ENCODE data around the gene DLX3. TPM values are rescaled to one million over a fixed set of nuclear protein-coding genes. Genes with fewer than 3 reads are reported as not detected.

The DLX3 gene
- total and polyA plus RNA-seq, 2 of the 8 experiments (the other 6 are each of a cell fraction or from before 2014, with no cell fraction given): 0.15 to 0.20 TPM

DNA sequence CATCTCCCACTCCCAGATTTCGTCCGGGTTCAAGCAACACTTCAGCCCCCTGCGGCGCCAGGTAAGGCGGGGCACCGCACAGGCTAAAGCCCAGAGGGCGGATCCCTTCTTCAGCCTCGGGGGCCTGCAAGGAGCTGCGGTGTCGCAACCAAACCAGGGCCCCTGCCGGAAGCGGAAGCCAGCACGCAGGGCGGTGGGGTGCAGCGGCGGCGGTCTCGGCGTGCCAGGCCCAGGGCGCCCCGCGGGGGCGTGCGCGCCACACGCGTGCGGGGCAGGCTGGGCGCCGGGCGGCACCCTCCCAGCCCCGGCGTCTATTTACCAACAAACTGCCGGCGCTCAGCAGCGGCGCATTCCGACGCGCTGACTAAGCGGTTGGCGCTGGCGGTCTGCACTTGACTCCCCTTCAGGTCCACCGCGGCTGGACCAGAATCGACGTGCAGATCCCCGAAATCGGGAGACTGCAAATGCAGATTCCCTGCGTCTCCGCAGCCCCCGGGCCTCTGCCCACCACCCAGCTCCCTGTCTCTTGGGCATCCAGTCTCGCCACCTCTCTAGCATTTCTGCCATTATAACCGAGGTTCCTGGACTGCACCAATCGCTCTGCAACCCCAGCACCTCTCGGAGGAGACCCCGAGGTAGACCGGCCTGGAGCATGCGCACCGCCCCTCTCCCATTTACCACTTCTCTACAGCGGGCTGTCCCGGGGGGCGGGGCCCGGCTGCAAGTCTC is 26.5 kb downstream of the DLX3 start (continued):
- TF ChIP-seq KDM4A (IDR thresholded peaks at IDR 0.05; ENCODE audit: low read depth, low read length, severe bottlenecking) (peak; percentile 81), SIX5 (IDR thresholded peaks at IDR 0.05; ENCODE audit: low read depth, low read length) (no peak), BACH1 (IDR thresholded peaks at IDR 0.05; ENCODE audit: low read length) (no peak), RBBP5 (IDR thresholded peaks at IDR 0.05; ENCODE audit: borderline replicate concordance, low read depth, low read length) (peak; percentile 49; the same call in 1 of the 2 replicates), YY1 (IDR thresholded peaks at IDR 0.05; ENCODE audit: low read depth, low read length) (no peak), CTBP2 (IDR thresholded peaks at IDR 0.05; ENCODE audit: borderline replicate concordance, insufficient read depth, insufficient read length, low read length) (peak; percentile 6), ASH2L (IDR thresholded peaks at IDR 0.05; ENCODE audit: low read length) (peak; percentile 79)
- TF ChIP-seq, protein P1, sequence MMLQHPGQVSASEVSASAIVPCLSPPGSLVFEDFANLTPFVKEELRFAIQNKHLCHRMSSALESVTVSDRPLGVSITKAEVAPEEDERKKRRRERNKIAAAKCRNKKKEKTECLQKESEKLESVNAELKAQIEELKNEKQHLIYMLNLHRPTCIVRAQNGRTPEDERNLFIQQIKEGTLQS (IDR thresholded peaks at IDR 0.05; ENCODE audit: insufficient read depth, low read depth, low read length): peak; percentile 8; the same call in 1 of the 2 replicates
- TF ChIP-seq, protein P2, sequence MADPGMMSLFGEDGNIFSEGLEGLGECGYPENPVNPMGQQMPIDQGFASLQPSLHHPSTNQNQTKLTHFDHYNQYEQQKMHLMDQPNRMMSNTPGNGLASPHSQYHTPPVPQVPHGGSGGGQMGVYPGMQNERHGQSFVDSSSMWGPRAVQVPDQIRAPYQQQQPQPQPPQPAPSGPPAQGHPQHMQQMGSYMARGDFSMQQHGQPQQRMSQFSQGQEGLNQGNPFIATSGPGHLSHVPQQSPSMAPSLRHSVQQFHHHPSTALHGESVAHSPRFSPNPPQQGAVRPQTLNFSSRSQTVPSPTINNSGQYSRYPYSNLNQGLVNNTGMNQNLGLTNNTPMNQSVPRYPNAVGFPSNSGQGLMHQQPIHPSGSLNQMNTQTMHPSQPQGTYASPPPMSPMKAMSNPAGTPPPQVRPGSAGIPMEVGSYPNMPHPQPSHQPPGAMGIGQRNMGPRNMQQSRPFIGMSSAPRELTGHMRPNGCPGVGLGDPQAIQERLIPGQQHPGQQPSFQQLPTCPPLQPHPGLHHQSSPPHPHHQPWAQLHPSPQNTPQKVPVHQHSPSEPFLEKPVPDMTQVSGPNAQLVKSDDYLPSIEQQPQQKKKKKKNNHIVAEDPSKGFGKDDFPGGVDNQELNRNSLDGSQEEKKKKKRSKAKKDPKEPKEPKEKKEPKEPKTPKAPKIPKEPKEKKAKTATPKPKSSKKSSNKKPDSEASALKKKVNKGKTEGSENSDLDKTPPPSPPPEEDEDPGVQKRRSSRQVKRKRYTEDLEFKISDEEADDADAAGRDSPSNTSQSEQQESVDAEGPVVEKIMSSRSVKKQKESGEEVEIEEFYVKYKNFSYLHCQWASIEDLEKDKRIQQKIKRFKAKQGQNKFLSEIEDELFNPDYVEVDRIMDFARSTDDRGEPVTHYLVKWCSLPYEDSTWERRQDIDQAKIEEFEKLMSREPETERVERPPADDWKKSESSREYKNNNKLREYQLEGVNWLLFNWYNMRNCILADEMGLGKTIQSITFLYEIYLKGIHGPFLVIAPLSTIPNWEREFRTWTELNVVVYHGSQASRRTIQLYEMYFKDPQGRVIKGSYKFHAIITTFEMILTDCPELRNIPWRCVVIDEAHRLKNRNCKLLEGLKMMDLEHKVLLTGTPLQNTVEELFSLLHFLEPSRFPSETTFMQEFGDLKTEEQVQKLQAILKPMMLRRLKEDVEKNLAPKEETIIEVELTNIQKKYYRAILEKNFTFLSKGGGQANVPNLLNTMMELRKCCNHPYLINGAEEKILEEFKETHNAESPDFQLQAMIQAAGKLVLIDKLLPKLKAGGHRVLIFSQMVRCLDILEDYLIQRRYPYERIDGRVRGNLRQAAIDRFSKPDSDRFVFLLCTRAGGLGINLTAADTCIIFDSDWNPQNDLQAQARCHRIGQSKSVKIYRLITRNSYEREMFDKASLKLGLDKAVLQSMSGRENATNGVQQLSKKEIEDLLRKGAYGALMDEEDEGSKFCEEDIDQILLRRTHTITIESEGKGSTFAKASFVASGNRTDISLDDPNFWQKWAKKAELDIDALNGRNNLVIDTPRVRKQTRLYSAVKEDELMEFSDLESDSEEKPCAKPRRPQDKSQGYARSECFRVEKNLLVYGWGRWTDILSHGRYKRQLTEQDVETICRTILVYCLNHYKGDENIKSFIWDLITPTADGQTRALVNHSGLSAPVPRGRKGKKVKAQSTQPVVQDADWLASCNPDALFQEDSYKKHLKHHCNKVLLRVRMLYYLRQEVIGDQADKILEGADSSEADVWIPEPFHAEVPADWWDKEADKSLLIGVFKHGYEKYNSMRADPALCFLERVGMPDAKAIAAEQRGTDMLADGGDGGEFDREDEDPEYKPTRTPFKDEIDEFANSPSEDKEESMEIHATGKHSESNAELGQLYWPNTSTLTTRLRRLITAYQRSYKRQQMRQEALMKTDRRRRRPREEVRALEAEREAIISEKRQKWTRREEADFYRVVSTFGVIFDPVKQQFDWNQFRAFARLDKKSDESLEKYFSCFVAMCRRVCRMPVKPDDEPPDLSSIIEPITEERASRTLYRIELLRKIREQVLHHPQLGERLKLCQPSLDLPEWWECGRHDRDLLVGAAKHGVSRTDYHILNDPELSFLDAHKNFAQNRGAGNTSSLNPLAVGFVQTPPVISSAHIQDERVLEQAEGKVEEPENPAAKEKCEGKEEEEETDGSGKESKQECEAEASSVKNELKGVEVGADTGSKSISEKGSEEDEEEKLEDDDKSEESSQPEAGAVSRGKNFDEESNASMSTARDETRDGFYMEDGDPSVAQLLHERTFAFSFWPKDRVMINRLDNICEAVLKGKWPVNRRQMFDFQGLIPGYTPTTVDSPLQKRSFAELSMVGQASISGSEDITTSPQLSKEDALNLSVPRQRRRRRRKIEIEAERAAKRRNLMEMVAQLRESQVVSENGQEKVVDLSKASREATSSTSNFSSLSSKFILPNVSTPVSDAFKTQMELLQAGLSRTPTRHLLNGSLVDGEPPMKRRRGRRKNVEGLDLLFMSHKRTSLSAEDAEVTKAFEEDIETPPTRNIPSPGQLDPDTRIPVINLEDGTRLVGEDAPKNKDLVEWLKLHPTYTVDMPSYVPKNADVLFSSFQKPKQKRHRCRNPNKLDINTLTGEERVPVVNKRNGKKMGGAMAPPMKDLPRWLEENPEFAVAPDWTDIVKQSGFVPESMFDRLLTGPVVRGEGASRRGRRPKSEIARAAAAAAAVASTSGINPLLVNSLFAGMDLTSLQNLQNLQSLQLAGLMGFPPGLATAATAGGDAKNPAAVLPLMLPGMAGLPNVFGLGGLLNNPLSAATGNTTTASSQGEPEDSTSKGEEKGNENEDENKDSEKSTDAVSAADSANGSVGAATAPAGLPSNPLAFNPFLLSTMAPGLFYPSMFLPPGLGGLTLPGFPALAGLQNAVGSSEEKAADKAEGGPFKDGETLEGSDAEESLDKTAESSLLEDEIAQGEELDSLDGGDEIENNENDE (IDR thresholded peaks at IDR 0.05; ENCODE audit: insufficient replicate concordance, low read length): no peak
